Progenitor cell of endocrine pancreas (in vitro differentiated cells): ENCODE measurements around the gene RAD9A. TPM values are rescaled to one million over a fixed set of nuclear protein-coding genes. Genes with fewer than 3 reads are reported as not detected.

Experiments used
- DNase-seq: peaks from one replicate; pipeline ENCODE4 v3.0.0; 2021; ENCODE audit warnings: low spot score; ENCODE audit not compliant: unreplicated experiment
- H3K27ac Mint-ChIP-seq: 2 replicates; pipeline ENCODE4 v1.8.0; 2021; ENCODE audit warnings: mild to moderate bottlenecking, moderate library complexity, mixed read lengths
- H3K27me3 Mint-ChIP-seq: 2 replicates; pipeline ENCODE4 v1.8.0; 2021; ENCODE audit warnings: mixed read lengths
- H3K36me3 Mint-ChIP-seq: 2 replicates; pipeline ENCODE4 v1.8.0; 2022; ENCODE audit warnings: mixed read lengths; ENCODE audit not compliant: insufficient read depth
- H3K4me1 Mint-ChIP-seq: 2 replicates; pipeline ENCODE4 v1.8.0; 2021; ENCODE audit warnings: low read depth, mixed read lengths
- H3K4me3 Mint-ChIP-seq: 2 replicates; pipeline ENCODE4 v1.8.0; 2021; ENCODE audit warnings: low read depth, mild to moderate bottlenecking, moderate library complexity, mixed read lengths
- H3K9me3 Mint-ChIP-seq: 2 replicates; pipeline ENCODE4 v1.8.0; 2021; ENCODE audit warnings: low read depth, mixed read lengths
- total RNA-seq: library from RNA; stranded (reverse); gene quantifications from 2 replicates; pipeline ENCODE4 v1.2.1, GENCODE V29; 2021
- TF ChIP-seq, protein P1 (sequence below): fragments of 200-600 bp; sonication (generic); IDR thresholded peaks from one replicate; pipeline ENCODE4 v1.5.0; 2021; ENCODE audit warnings: antibody characterized with exemption, mild to moderate bottlenecking; ENCODE audit not compliant: unreplicated experiment

Gene RAD9A
- total RNA-seq, 1 donor from 2014 or later: 39.0 TPM

DNA sequence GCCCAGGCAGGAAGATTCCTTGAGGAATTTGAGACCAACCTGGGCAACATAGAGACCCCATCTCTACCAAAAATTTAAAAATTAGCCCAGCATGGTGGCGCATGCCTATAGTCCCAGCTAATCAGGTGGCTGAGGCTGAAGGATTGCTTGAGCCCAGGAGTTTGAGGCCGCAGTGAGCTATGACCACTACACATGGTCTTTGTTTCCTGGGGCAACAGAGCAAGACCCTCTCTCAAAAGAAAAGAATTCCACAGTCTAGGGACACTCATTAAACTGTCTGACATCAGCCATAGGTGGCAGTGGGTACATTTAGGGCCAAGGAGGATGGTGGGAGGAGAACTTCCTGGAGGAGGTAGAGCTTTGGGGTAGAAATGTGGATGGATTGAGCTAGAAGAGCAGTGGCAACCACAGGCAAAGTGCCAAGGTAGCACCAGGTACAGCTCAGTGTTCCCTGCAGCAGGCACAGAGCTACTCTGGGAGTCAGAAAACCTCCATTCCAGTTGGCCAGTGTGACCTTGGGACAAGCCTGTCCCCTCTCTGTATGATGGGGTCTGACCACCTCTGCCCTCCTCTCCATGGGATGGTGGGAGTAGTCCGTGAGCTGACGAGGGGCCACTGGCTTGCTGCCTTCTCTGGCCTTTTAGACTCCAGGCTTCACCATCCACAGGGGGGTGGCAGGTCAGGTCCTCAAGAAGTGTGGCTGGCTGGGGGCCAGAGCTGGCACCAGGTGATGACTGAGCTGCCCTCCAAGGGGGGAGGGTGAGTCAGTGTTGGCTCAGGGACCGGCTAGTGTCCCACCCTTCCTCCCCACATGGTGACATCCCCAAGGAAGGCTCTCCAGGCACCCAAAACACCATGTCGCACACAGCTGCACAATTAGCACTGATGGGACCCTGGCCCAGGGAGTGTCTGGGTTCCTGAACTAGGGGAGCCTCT is 14.6 kb upstream of the RAD9A start:
- no peaks in the 10 kb centered on the region for H3K36me3 Mint-ChIP-seq
- H3K27ac Mint-ChIP-seq: no peak overlapping the region
- no peak overlapping the region for H3K4me3 Mint-ChIP-seq
- H3K4me1 Mint-ChIP-seq: peaks cover 14% of the 10 kb centered on the region
- DNase-seq: no peak
- TF ChIP-seq, protein P1, sequence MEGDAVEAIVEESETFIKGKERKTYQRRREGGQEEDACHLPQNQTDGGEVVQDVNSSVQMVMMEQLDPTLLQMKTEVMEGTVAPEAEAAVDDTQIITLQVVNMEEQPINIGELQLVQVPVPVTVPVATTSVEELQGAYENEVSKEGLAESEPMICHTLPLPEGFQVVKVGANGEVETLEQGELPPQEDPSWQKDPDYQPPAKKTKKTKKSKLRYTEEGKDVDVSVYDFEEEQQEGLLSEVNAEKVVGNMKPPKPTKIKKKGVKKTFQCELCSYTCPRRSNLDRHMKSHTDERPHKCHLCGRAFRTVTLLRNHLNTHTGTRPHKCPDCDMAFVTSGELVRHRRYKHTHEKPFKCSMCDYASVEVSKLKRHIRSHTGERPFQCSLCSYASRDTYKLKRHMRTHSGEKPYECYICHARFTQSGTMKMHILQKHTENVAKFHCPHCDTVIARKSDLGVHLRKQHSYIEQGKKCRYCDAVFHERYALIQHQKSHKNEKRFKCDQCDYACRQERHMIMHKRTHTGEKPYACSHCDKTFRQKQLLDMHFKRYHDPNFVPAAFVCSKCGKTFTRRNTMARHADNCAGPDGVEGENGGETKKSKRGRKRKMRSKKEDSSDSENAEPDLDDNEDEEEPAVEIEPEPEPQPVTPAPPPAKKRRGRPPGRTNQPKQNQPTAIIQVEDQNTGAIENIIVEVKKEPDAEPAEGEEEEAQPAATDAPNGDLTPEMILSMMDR: no peak
- no peaks in the 10 kb centered on the region for H3K9me3 Mint-ChIP-seq
- H3K27me3 Mint-ChIP-seq: peaks cover 26% of the 10 kb centered on the region

DNA sequence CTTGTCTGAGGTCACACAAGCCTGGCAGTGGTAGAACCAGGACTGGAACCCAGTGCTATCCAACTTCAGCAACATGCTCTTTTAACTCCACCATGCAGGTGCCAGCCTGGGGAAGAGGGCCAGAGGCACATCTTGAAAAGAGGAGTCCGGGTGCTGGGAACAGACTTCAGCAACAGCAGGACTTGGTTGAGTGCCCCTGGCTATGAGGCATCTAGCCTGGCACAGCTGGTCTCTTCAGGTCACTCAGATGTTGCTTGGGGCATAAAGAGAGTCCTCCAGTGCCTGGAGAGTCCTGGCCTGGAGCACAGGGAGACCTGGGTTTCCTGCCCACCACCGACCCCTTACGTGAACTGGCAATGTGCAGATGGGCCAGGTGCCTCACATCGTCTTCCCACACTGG is 13.2 kb upstream of the RAD9A start:
- no peaks in the 10 kb centered on the region for H3K9me3 Mint-ChIP-seq
- H3K4me3 Mint-ChIP-seq: no peak overlapping the region

DNA sequence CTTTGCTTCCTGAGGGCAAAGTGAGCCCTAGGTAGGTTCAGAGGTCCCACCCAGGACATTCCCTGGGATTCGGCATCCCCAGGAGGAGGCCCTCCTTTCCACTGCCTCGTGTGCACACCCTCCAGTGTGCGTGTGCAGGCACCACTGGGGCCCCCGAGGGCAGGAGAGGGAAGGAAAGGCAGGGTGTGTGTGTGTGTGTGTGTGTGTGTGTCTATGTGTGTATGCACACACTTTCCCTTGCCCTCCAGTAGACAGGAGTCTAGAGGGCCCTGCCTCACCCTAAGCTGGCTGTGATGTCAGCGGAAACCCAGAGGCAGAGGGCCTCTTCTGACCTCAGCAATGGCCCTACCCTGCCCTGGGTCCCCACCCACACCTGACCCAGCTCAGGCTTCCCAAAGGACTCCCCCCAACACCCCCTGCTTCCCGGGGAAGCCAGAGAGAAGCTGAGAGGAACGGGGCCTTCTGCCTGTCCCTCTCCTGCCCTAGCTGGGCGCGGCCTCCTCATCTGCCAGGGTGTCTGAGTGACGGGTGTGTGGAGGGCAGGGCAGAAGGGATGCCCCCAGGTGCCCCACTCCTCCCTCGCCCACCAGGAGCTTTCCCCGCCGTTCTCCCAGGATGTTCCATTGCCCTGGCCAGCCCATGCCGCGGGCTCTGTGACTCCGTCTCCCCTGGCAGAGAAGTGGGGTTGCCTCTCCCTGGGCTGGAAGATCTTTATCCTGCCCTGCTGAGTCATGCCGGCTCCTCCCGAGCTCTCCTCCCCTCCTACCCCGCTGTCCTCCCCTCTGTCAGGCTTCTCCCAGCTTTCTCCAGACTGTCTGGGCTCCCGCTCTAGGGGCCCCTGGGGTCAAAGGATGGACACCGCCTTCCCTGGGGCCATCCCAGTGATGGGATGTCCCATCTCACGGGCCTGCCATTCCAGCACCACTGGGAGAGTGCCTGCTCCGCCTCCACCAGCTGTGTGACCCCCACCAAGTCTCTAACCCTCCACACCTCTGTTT is 12.4 kb upstream of the RAD9A start:
- peaks cover 29% of the 10 kb centered on the region for H3K27me3 Mint-ChIP-seq

More for the DNA sequence above, 13.2 kb upstream of the RAD9A start:
- no peak overlapping the region for H3K27ac Mint-ChIP-seq
- H3K4me1 Mint-ChIP-seq: peaks cover 14% of the 10 kb centered on the region
- DNase-seq: no peak
- TF ChIP-seq, protein P1: no peak
- H3K27me3 Mint-ChIP-seq: peaks cover 30% of the 10 kb centered on the region
- no peaks in the 10 kb centered on the region for H3K36me3 Mint-ChIP-seq

DNA sequence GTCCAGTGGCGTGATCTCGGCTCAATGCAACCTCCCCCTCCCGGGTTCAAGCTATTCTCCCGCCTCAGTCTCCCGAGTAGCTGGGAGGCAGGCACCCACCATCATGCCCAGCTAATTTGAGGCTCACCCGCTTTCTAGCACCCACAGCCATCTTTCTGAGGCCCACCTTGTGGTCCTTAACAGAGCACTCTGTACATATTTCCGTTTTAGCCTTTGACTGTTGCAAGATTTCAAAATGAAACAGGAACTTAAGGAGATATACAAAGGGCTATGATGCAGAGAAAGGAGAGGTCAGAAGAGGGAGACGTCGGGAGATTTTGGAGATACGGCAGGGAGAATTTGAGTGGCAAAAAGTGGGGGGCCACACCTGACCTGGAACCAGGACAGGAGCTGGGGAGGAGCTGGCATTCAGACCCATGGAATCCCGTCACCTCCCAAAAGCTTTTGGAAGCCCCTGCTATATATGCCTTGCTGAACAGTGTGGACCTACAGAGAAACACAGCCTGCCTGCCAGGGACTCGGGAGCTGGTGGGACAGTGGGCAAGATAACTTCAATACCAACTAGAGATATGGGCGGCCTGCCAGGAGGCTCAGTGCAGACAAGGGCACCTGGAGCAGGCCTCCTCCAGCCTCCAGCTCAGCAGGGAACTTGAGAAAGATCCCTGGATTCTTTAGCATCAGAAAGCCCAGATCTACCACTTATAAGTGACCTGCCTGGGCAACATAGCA is 10.4 kb upstream of the RAD9A start:
- Mint-ChIP-seq H3K4me1 (no peaks in the 10 kb centered on the region), H3K27ac (no peak overlapping the region), H3K36me3 (no peaks in the 10 kb centered on the region), H3K27me3 (peaks cover 42% of the 10 kb centered on the region), H3K4me3 (no peak overlapping the region), H3K9me3 (no peaks in the 10 kb centered on the region)
- TF ChIP-seq, protein P1: no peak
- no peak for DNase-seq

More for the DNA sequence above, 12.4 kb upstream of the RAD9A start:
- no peak overlapping the region for H3K4me3 Mint-ChIP-seq
- no peaks in the 10 kb centered on the region for H3K36me3 Mint-ChIP-seq
- H3K4me1 Mint-ChIP-seq: peaks cover 9% of the 10 kb centered on the region
- H3K9me3 Mint-ChIP-seq: no peaks in the 10 kb centered on the region
- TF ChIP-seq, protein P1: no peak
- no peak for DNase-seq
- no peak overlapping the region for H3K27ac Mint-ChIP-seq
